Thyroid gland (tissue), 4 donors: Measurements from ENCODE around the gene LMTK3.

Experiments
- CTCF ChIP-seq, 6 experiments: fragments of 200-600 bp in 3 of 6; fragments of 450-650 bp in 3 of 6; sonication (generic) in 3 of 6; IDR thresholded peaks; one replicate each; pipeline ENCODE4 v1.5.1; 2016 to 2019; ENCODE audit warnings: antibody characterized with exemption in 6 of 6, mild to moderate bottlenecking in 2 of 6, inconsistent platforms in 1 of 6, moderate library complexity in 1 of 6
- POLR2A ChIP-seq, 2 donors: fragments of 450-650 bp; IDR thresholded peaks; one replicate each; pipeline ENCODE4 v1.6.1; 2017; ENCODE audit warnings: antibody characterized with exemption in 2 of 2, mild to moderate bottlenecking in 2 of 2, moderate library complexity in 1 of 2

- TF ChIP-seq CTCF (IDR thresholded peaks at IDR 0.05) (peak in 2 of 6 experiments; percentile 2 to 7), POLR2A (IDR thresholded peaks at IDR 0.05) (peak in 1 of 2 donors; percentile 52)
Observed at GRCh38 chr19:48445606-48446481, 65.8 kb downstream of the LMTK3 start, which contains the start of gene GRWD1.
